GM19351 (cell line): Measurements from ENCODE around the gene ANKRD33B.
A peak's percentile ranks its signal among the peaks of the same experiment; 100 is the strongest.
"Not testable (repeated sequence)": the region's sequence is repeated elsewhere in the genome, so short reads cannot be mapped to it uniquely, and the experiment has no call there.

ENCODE experiments used
- ATAC-seq: cut with Tn5 transposase; IDR thresholded peaks from one replicate; pipeline ENCODE4 v1.9.1; 2021; ENCODE audit warnings: mild to moderate bottlenecking, moderate library complexity; ENCODE audit not compliant: unreplicated experiment

ANKRD33B gene

GRCh38 chr5:10611290-10611689 is 47.4 kb downstream of the ANKRD33B start:
- ATAC-seq, result no peak

GRCh38 chr5:10612251-10612650 is 48.4 kb downstream of the ANKRD33B start:
- no peak for ATAC-seq

GRCh38 chr5:10615693-10616092 is 51.8 kb downstream of the ANKRD33B start:
- no peak for ATAC-seq

GRCh38 chr5:10617103-10617502 is 53.2 kb downstream of the ANKRD33B start:
- ATAC-seq, result no peak

- no peak for ATAC-seq
Measured at GRCh38 chr5:10618311-10618710, 54.4 kb downstream of the ANKRD33B start.

- no peak for ATAC-seq
Measured at GRCh38 chr5:10619649-10620048, 55.8 kb downstream of the ANKRD33B start.

GRCh38 chr5:10620346-10620745 is 56.5 kb downstream of the ANKRD33B start:
- peak; percentile 47 for ATAC-seq

- ATAC-seq, result peak; percentile 60
Measured at GRCh38 chr5:10621832-10622231, 58.0 kb downstream of the ANKRD33B start.

GRCh38 chr5:10622810-10623209 is 58.9 kb downstream of the ANKRD33B start:
- ATAC-seq, result no peak

- ATAC-seq, result no peak
Measured at GRCh38 chr5:10623305-10623910, 59.5 kb downstream of the ANKRD33B start.

- ATAC-seq, result no peak
Measured at GRCh38 chr5:10624206-10624605, 60.3 kb downstream of the ANKRD33B start.

GRCh38 chr5:10624679-10625078 is 60.8 kb downstream of the ANKRD33B start:
- ATAC-seq, result no peak

GRCh38 chr5:10625700-10626472 is 62.0 kb downstream of the ANKRD33B start:
- no peak for ATAC-seq

- ATAC-seq, result no peak
Measured at GRCh38 chr5:10626473-10627013, 62.7 kb downstream of the ANKRD33B start.

GRCh38 chr5:10627160-10627701 is 63.4 kb downstream of the ANKRD33B start:
- ATAC-seq, result peak; percentile 9

GRCh38 chr5:10628601-10629000 is 64.7 kb downstream of the ANKRD33B start:
- no peak for ATAC-seq

- no peak for ATAC-seq
Measured at GRCh38 chr5:10629682-10630081, 65.8 kb downstream of the ANKRD33B start.

- ATAC-seq, result no peak
Measured at GRCh38 chr5:10630126-10630525, 66.3 kb downstream of the ANKRD33B start.

- ATAC-seq, result not testable (repeated sequence)
Measured at GRCh38 chr5:10630744-10631143, 66.9 kb downstream of the ANKRD33B start.

- peak; percentile 3 for ATAC-seq
Measured at GRCh38 chr5:10631316-10631996, 67.6 kb downstream of the ANKRD33B start.

- ATAC-seq, result peak; percentile 38
Measured at GRCh38 chr5:10632110-10632761, 68.4 kb downstream of the ANKRD33B start.
